GM15510 (cell line): ENCODE measurements around the gene SPSB3.

ENCODE experiments used
- POLR2A ChIP-seq: IDR thresholded peaks from 3 replicates; pipeline ENCODE4 v1.6.1; 2011; ENCODE audit warnings: borderline replicate concordance; ENCODE audit not compliant: insufficient read length; ENCODE audit errors: extremely low read depth

Gene SPSB3

GRCh38 chr16:1820096-1820945 is 38.0 kb upstream of the SPSB3 start:
- no peak for TF ChIP-seq POLR2A

GRCh38 chr16:1819611-1820010 is 37.2 kb upstream of the SPSB3 start:
- TF ChIP-seq POLR2A: no peak

- TF ChIP-seq POLR2A: no peak
These were observed 36.6 kb upstream of the SPSB3 start for GRCh38 chr16:1818873-1819525.

GRCh38 chr16:1818204-1818872 is 36.0 kb upstream of the SPSB3 start:
- no peak for TF ChIP-seq POLR2A

GRCh38 chr16:1817716-1818115 is 35.3 kb upstream of the SPSB3 start:
- no peak for TF ChIP-seq POLR2A

- TF ChIP-seq POLR2A: no peak
These were observed 34.9 kb upstream of the SPSB3 start for GRCh38 chr16:1817276-1817589.

- no peak for TF ChIP-seq POLR2A
These were observed 34.3 kb upstream of the SPSB3 start for GRCh38 chr16:1816396-1817275.

- TF ChIP-seq POLR2A: no peak
These were observed 33.1 kb upstream of the SPSB3 start for GRCh38 chr16:1815461-1815860.

- no peak for TF ChIP-seq POLR2A
These were observed 30.4 kb upstream of the SPSB3 start for GRCh38 chr16:1812732-1813163.

GRCh38 chr16:1810536-1810935 is 28.2 kb upstream of the SPSB3 start:
- TF ChIP-seq POLR2A: no peak

GRCh38 chr16:1810106-1810505 is 27.7 kb upstream of the SPSB3 start:
- TF ChIP-seq POLR2A: no peak

- TF ChIP-seq POLR2A: no peak
These were observed 27.0 kb upstream of the SPSB3 start for GRCh38 chr16:1809281-1809801.

- TF ChIP-seq POLR2A: no peak
These were observed 26.3 kb upstream of the SPSB3 start for GRCh38 chr16:1808691-1809090.

GRCh38 chr16:1807626-1808025 is 25.3 kb upstream of the SPSB3 start:
- TF ChIP-seq POLR2A: no peak
